Dermis microvascular lymphatic vessel endothelial cell (primary cell): ENCODE results near the gene C2CD3. TPM values are rescaled to one million over a fixed set of nuclear protein-coding genes. Genes with fewer than 3 reads are reported as not detected.

Source experiments
- DNase-seq, 2 donors: peaks; one replicate each; pipeline versions ENCODE4 v3.0.0 to v3.0.0-alpha.2; 2010; ENCODE audit warnings: low read depth in 2 of 2
- total RNA-seq: library from RNA; depleted of rRNA; stranded (reverse); fragments of >200 nt; gene quantifications from 2 replicates; pipeline ENCODE4 v1.2.1, GENCODE V29; 2014

The C2CD3 gene
- total RNA-seq, 1 donor from 2014 or later = 7.1 TPM

DNA sequence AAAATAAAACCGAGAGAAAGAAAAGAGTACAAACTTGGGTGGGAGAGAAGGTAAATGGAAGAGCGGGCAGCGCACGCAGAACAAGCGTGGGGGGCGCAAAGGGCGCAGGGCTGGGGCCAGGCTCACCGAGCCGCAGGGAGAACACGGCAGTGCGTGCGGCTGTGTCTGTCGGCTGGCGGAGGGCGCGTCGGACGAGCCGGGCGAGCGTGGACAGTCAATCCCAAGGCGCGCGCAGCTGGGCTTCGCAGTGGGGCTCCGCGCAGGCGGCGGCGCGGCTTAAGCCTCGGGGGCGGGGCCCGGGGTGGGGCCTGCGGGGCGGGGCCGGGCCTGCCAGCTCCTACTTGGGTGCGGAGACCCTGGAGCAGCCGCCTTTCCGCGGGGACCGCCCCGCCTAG, 188.2 kb downstream of the C2CD3 start, which contains the start of gene UCP2:
Gene UCP2 (minus strand): TSS at position 249 of the 395 bp plus-strand sequence. CDS start 4,465 bp downstream, outside the sequence.
- DNase-seq = peak; percentile 45 to 88

DNA sequence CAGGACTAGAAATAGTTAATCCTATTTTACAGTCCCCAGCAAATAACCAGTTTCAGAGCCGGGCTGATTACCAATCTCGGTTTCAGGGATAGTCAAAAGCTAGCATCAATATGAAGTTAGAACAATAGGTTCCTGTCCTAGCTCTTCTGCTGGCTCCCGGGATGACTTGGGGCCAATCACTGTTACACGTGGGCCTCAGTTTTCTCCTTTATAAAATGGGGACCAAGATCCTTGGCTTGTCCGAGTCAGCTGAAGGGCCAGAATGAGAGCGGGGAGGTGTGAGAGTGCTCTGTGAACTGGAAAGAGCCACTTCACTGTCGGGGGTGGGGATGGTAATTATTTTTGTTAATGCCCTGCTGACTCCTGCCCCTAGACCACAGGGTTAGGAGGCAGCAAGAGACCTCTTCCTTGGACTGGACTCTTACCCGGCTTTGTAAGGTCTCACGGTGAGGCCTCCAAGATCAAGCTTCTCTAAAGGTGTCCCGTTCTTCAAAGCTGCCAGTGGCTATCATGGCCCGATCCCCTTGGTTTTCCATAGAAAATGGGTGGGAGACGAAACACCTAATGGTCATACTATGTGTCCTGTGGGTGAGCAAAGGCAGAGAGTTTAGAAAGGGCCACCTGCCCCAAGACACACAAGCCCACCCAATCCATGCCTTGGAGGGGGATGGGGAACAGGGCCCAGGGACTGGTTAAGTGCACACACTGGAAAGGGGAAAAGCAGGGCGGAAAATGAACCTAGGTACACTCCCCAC, 189.6 kb downstream of the C2CD3 start:
- DNase-seq = no peak

DNA sequence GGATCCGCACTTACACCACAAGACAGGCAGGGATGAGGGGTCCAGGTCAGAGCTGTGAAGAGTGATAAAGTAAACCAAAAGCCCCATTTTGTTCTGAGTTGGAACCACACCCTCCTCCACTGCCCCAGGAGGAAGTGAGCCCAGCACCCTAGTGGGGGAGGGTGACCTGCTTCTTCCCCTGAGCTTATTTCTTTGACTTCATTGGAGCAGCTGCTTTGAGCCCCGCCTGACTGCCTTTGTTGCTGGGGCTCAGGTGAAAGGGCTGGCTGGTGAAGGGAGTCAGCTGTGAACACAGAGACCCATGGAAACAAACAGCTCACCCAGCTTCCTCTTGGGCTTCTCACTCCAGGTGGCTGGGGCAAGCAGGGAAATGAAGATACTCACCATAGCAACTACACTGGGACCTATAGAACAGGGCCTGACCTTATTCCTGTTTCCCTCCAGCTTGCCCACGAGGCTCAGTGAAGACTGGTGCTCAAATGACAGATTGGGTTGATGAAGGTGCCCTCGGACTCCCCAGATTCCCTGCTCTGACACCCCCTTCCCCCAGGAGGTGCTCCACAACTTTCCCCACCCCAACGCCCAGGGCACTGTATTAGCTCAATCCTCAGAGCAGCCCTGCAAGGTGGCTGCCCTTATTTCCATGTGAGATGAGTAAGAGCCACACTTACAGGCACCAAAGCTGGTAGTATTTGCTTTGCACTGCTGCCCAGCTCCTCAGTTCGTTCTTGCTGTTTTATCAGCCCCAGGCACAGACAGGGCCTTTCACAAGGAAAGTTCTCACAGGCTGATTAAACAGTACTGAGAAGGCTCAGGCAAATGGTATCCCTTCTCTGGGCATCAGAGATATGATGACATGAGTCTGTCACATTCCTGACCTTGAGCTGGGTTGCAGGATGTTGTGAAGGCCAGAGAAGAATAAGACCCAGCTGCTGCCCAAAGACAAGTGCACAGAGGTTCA, 190.5 kb downstream of the C2CD3 start:
- peak; percentile 65 to 79 for DNase-seq

DNA sequence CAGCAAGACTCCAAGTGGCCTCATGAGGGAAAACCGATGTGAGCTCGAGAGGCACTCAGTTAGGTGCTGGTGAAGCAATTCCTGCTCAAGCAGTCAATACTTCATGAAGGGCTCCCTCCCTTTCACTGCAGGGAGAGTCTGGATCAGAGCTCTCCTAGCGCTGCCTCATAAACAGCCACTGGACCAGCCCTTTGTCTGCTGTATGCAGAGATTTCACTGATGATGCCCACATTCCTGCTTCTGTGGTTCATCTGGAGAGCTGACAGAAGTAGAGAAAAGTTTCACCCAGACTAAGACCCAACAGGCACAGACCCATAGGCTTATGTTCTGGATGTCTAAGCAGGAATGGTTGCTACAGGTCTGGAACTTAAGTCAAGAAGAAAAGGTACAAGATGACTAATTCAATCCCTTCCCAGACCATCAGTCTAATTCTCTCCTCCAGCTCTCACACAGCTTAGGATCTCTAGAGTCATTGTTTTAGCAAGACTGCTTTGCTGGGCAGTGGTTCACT, 192.2 kb downstream of the C2CD3 start:
- DNase-seq = no peak

DNA sequence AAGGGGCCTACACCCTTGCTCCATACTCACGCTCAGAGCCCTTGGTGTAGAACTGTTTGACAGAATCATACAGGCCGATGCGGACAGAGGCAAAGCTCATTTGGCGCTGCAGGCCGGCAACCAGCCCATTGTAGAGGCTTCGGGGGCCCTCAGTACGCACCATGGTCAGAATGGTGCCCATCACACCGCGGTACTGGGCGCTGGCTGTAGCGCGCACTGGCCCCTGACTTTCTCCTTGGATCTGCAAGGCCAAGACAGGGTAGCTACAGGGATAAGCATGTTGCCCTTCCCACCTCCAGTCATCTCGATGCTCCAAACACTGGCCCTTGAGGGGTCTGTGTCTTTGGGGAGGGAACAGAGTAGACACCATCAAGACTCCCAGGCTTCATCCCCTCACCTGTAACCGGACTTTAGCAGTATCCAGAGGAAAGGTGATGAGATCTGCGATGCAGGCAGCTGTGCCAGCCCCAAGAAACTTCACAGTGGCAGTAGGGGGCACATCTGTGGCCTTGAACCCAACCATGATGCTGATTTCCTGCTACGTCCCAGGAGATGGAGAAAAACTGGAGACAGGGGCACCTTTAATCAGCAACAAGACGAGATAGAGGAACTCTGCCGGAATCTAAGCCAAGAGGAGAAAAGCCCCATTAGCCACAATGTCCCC, 192.8 kb downstream of the C2CD3 start:
- DNase-seq = no peak

DNA sequence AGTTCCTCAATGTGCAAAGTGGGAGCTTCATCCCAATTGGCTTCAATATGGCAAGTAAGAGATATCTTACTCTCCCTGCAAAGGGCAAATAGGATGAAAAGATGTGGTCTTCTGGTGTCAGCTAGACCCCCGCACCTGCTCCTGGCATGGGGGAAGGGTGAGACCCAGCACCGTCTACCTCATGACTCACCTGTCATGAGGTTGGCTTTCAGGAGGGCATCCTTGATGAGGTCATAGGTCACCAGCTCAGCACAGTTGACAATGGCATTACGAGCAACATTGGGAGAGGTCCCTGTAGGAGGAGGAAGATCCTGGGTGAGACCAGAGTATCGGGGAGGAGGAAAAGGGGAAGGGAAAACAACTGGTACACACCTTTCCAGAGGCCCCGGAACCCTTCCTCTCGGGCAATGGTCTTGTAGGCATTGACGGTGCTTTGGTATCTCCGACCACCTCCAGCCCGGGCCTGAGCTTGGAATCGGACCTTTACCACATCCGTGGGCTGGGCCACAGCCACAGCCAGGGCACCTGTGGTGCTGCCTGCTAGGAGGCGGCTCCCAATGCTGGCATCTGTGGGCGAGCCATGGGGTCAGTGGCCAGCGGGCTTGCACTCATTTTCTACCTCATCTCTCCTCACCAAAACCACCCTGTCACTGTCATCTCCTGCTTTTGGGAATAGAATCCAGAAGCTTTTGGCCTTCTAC, 194.2 kb downstream of the C2CD3 start:
- DNase-seq = no peak

DNA sequence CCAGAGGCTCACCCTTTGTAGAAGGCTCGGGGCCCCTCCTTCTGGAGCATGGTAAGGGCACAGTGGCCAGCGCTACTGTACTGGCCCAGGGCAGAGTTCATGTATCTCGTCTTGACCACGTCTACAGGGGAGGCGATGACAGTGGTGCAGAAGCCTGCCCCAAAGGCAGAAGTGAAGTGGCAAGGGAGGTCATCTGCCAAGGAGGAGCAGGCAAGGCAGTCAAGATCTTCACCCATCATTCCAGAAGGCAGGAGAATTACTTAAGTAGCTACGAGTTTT, 195.4 kb downstream of the C2CD3 start:
- no peak for DNase-seq

DNA sequence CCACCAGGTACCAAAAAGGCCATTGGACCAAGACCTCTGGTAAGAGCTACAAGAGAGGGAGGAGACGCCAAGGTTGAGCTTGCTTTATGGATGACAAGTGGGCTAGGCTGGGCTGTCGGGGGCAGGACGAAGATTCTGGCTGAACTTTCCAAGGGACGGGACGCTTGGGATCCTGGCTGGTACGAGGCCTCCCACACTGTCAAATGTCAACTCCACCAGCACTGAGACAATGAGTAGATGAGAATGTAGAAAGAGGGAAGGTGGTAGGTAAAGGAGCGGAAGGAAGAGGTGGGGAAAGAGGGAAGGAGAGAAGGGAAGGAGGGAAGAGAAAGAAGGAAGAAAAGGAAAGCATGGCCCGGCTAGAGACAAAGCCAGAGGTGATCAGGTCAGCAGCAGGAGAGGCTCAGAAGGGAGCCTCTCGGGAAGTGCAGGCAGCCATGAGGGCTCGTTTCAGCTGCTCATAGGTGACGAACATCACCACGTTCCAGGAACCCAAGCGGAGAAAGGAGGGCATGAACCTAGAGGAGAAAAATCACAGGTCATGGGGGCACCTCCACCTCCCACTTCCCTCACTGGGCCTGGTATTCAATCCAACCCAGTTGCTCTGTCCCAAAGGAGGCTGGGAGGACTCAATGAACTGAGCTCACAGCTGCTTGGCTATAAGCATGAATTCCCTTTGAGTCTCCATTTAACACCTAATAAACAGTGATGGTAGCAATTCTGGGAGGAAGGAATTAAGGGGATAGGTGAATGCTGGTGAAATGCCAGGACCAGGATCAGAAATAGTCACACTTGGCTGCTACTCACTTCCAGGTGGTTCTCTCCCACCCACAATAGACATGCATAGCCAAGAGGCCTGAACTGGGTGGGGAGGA, 196.0 kb downstream of the C2CD3 start:
- DNase-seq = no peak

DNA sequence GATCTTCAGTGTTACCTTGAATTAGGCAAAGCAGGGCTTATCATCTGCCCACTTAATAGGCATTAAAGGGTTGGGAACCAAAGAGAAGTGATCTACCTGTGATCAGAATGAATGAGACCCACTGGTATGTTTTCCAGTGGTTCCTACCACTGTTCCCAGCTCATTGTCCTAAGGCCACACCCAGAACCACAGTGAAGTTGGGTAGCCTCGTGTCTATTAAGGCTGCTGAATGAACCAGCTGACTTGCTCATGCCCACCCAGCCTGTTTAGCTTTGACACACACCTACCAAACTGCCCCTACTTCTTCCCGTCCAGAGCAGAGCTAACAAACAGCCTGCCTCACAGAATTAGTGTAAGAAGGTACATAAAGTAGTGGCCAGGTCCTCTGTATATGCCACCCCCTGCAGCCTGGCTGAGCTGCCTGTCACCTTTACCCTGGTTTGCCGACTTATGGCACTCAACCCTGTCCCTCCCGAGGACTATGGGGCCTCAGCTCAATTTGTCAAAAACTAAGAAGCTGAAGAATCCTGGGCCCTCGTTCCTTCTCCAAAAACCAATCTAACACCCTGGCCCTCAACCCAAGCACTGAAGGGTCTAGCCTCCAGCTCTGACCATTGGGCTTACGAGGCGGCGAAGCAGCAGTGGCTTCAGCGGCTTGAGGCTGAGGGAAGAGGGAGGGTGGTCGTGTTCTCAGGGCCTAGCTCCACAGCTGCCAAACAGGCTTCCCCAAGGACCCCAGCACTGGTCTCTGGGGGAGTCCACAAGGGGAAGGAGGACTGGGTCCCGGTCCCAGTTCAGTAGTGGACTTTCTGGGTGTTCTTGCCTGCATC, 198.0 kb downstream of the C2CD3 start:
- no peak for DNase-seq

DNA sequence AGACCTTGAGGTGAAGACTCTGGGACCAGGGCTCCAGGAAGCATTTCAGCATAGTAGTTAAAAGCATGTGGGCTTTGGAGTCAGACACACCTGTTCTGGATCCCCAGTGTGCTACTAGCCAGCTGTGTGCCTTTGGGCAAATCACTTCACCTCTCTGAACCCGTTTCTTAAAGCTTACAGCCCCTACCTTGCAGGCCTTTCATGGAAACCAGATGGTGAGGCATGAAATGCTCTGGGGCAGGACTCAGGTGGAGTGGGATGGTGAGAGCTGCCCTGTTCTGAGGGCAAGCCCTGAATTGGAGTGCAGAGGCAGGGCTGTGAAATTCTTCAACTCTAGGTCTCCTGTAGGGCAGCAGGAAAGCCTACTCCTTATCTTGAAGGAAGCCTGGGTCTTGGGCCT, 198.6 kb downstream of the C2CD3 start:
- no peak for DNase-seq

DNA sequence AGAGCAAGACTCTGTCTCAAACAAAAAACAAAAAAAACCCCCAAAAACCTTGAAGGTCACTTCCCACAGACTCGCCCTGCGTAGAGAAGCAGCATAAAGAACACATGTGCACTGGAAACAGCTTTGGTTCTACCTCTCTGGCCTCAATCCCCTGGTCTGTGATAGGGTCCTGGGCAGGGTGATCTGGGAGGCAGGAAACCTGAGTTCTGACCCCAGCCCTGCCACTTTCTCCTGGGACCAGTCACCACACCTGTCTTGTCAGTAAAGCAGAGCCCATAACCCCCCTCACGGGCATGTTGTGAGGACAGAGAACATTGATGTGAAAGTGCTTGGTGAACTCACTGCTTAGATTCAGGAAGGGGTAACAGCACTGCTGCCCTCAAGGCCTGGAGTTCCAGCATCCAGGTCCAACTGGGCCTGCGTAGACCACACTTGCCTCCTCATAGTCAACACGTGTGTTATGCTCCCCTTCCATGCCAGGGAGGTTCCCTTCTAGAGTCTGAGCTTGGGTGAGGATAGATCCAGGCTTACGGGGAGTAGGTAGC, 199.6 kb downstream of the C2CD3 start:
- DNase-seq = no peak

DNA sequence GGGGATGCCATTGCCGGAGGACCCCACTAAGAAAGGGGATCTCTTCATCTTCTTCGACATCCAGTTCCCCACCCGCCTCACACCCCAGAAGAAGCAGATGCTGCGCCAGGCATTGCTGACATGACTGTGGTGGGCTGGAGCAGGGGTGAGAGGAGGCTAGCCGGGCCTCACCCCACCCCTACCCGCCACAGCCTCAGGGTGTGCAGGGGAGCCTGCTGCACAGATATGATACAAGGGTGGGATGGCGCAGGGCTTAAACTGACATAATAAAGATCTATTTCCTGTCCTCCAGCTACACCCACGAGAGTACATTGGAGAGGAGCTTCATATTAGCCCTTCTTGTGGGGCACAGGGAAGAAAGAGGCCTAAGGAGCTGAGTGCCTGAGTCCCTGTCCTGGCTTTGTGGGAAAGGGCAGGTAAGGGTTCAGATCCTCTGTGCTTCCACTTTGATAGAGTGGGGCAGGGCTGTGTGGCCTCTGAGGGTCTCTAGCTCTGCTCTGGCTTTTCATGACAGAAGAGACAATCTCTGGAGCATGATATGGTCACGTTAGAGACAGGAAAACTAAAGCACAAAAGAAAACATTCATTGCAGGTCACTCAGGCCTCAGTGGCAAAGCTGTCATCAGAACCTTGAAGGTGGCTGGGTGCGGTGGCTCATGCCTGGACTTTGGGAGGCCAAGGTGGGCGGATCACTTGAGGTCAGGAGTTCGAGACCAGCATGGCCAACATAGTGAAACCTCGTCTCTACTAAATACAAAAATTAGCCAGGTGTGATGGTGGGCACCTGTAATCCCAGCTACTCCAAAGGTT, 200.6 kb downstream of the C2CD3 start:
- DNase-seq = no peak

DNA sequence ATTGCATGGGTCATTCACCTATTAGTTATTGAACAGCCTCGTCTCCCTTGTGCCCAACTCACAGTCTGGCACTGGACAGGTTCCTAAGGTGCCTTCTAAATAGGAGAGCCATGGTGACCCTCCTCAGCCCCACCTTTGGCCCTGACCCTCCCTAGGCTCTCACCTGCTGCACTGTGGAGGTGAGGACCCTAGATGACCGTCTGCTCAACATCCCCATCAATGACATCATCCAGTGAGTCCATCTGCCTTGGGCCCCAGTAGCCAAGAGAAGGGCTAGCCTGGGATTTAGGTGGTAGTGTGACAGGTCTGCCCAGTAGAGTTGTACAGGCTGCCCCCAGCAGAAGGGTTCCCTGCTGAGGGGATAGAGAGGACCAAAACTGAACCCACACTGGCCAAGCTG, 201.7 kb downstream of the C2CD3 start:
- DNase-seq = no peak

DNA sequence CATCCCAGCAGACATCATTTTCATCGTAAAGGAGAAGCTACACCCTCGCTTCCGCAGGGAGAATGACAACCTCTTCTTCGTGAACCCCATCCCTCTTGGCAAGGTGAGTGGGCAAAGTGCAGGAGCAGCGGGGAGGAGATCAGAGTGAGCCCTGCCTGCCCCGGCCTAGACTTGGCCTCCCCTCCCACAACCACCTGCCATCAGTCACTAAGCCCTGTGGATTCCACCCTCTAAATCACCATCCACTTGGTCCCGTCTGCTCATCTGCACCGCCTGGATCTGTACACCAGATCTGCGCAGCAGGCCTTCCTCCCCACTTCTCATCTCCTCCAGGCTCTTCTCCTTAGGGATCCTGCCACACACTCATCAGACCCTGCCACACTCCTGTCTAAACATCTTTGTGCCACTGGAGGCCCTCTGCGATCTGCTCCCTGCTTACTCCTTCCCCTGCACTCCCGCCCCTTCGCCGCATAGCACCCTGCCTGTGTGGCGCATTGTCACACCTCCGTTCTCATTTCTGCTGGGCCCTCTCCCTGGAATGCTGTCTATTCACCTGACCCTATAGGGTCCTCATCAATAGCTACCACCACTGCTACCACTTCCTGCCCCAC, 202.3 kb downstream of the C2CD3 start:
- no peak for DNase-seq

DNA sequence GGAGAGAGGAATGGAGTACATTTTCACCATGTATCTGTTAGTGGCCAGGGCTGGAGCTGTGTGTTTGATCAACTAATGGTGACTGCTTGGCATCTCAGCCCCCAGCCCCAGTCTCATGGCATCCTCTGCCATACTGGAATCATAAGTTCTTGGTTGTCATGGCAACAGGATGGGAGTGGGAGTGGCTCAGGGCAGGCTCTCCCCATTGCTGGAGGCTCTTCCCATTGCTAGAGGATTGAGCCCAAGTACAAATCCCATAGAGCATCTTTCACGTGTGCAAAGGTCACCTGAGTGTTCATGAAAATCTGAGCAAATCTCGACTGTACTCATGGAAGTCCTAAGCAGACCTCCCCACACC, 205.1 kb downstream of the C2CD3 start:
- no peak for DNase-seq

DNA sequence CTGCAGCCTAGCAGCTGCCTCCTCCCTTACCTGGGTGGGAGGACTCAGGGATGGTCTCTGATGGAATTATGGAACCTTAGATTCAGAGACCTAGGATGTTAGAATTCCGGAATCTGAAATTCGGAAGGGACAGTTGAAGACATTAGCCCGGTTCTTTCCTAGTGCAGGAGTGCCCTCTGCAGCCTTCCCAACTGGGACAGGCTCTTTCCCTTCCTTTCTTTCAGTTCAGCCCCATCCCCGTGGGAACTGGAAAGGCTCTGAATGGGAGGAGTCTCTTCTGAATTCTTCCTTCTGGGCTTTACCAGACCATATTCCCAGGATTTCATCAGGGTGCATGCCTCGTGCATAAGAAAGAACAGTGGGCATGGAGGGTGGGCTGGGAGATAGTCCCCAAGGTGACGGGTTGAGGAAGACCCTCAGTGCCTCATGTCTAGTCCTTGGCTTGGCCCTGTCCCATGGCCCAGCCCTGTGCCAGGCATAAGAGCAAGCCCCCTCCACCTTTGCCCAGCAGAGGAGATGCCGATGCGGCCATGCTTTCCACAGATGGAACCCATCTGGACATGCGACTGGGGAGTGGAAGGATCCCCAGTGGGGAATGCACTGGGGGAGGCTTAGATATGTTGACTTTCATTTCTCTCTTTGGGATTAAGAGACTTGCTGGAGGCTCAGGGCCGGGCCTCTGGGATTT, 205.6 kb downstream of the C2CD3 start:
- DNase-seq = no peak

DNA sequence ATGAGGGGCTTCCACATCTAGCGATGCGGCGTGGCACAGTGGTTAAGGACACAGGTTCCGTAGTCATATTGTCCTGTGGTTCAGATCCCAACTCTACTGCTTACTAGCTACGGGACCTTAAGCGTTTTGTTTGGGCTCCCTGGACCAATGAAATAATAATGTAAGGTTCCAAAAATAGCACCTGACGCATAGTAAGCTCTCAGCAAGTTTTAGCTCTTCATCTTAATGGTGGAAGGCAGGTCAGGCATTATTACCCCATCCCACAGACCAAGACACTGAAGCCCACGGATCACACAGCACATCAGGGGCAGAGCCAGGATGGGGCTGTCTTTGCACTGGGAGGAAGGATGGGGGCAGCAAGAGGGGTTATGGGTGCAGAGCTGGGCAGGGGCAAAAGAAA, 206.9 kb downstream of the C2CD3 start:
- no peak for DNase-seq
